Esophagus muscularis mucosa (tissue), 4 donors: ENCODE data around the gene RNF157. TPM values are rescaled to one million over a fixed set of nuclear protein-coding genes. Genes with fewer than 3 reads are reported as not detected.

Source experiments
- DNase-seq: peaks from one replicate; pipeline ENCODE4 v3.0.0-alpha.2; 2017; ENCODE audit errors: extremely low spot score
- H3K27ac ChIP-seq, 4 donors: fragments of 200-600 bp; sonication (generic); replicated peaks in 1 of 4; 1 replicate in 3 of 4; 2 replicates in 1 of 4; pipeline ENCODE4 v1.5.1; 2016 to 2019; ENCODE audit warnings: mild to moderate bottlenecking in 1 of 4
- H3K27me3 ChIP-seq, 4 donors: fragments of 200-600 bp; sonication (generic); one replicate each; pipeline versions ENCODE4 v1.5.1 to v1.6.0; 2016 to 2019
- H3K36me3 ChIP-seq, 4 donors: fragments of 200-600 bp; sonication (generic); one replicate each; pipeline ENCODE4 v1.5.1; 2016 to 2019
- H3K4me1 ChIP-seq, 4 donors: fragments of 200-600 bp; sonication (generic); one replicate each; pipeline ENCODE4 v1.5.1; 2016 to 2019
- H3K4me3 ChIP-seq, 4 donors: fragments of 200-600 bp; sonication (generic); 1 replicate in 2 of 4; 2 replicates in 2 of 4; pipeline ENCODE4 v1.5.1; 2016 to 2019; ENCODE audit warnings: mild to moderate bottlenecking in 4 of 4, moderate library complexity in 1 of 4
- H3K9me3 ChIP-seq, 4 donors: fragments of 200-600 bp; sonication (generic); 1 replicate in 3 of 4; 2 replicates in 1 of 4; pipeline ENCODE4 v1.5.1; 2016 to 2019
- EP300 ChIP-seq: sonication (generic); formaldehyde crosslinking; IDR thresholded peaks from one replicate; pipeline ENCODE4 v1.6.1; 2017; ENCODE audit warnings: antibody characterized with exemption
- POLR2A ChIP-seq: fragments of 450-650 bp; IDR thresholded peaks from one replicate; pipeline ENCODE4 v1.6.1; 2017; ENCODE audit warnings: antibody characterized with exemption, moderate library complexity, mild to moderate bottlenecking, low read depth
- POLR2AphosphoS5 ChIP-seq, 2 donors: sonication (generic); formaldehyde crosslinking; IDR thresholded peaks; one replicate each; pipeline ENCODE4 v1.6.1; 2017; ENCODE audit warnings: antibody characterized with exemption in 2 of 2
- WGBS: methylation state at CpG from one replicate; pipeline ENCODE4 v1.1.5; 2018; 5-methylcytosine and 5-hydroxymethylcytosine counted together
- intact Hi-C: fragments of 100-400 bp; cut with DNase I; formaldehyde crosslinking; loops from one replicate; pipeline ENCODE4 v1.15.1; 2023
- total RNA-seq, 4 donors: library from RNA; depleted of rRNA; stranded (reverse); fragments of >200 nt; gene quantifications; one replicate each; pipeline versions ENCODE4 v1.1.0 to v1.2.1, GENCODE V29; 2016
- TF ChIP-seq, protein P1 (sequence below), 3 experiments: fragments of 200-600 bp in 2 of 3; fragments of 450-650 bp in 1 of 3; sonication (generic) in 2 of 3; IDR thresholded peaks; one replicate each; pipeline ENCODE4 v1.5.1; 2017 to 2019; ENCODE audit warnings: antibody characterized with exemption in 3 of 3, mild to moderate bottlenecking in 2 of 3, moderate library complexity in 1 of 3

The RNF157 gene
- total RNA-seq, 4 donors from 2014 or later, result 2.1 to 8.1 (median 4.8) TPM

DNA sequence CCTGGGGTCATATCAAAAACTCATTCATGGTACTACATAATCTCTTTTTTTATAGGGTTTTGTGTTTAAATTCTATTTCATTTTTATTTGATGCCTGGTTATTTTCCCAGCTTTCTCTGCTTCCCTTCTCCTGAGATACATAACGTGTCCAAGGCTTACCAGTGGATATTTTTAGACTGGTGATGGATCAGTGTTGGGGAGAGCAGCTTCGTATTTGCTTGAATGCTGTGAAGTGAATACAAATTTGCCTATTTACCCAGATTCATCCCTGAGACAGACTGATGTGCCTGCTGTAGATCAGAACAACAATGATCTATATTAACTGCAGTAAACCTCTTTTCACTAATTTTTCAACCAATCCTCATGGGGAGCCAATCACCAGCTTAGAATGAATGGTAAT, 56.0 kb downstream of the RNF157 start:
- no peak for DNase-seq
- Histone ChIP-seq H3K36me3 (no peaks in the 10 kb centered on the region), H3K27me3 (peaks cover 0 to 4% (median 0%) of the 10 kb centered on the region in 4 donors), H3K4me1 (peaks cover 0 to 8% (median 6%) of the 10 kb centered on the region in 4 donors), H3K4me3 (no peak overlapping the region), H3K27ac (no peak overlapping the region), H3K9me3 (no peaks in the 10 kb centered on the region)
- intact Hi-C loops, result loop anchor here (5.0 kb wide), 1 partner anchor 93 kb away; no protein-coding TSS in a partner anchor
- WGBS, result 58% methylated on average over 2 of the region's 2 CpGs
- TF ChIP-seq POLR2A, result no peak

DNA sequence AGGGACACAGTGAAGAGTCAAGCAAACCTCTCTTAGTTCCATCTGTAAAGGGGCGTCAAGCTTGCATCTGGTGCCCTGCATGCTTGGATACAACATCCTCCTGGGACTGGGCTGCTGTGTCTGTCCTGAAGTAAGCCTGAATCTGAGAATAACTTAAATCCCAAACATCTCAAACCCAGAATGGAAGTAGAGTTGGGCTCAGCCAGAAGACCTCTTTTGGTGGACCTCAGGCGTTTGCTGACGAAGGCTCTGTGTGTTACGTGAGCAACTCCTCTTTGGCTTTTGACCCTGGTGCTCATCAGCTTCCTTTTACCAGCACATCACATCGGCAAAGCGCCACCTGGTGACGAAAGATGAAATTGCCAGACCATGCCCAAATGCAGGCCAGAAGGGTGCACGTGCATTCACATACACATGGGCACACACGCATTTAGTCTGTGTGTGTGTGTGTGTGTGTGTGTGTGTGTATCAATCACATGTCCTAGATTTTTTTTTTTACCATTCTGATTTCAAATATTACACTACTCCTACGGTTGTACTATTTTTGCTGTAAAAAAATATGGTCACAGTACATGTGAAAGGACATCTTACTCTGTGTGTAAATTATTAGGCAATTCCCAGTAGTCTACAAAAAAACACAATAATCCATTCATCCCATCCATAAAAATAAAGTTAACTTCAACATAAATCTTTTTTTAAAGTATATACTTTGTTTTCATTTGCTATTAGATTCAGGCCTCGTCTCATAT, 58.1 kb downstream of the RNF157 start:
- TF ChIP-seq POLR2A, result no peak
- TF ChIP-seq POLR2AphosphoS5 (IDR thresholded peaks at IDR 0.05), result peak in 1 of 2 donors; percentile 68
- TF ChIP-seq, protein P1, sequence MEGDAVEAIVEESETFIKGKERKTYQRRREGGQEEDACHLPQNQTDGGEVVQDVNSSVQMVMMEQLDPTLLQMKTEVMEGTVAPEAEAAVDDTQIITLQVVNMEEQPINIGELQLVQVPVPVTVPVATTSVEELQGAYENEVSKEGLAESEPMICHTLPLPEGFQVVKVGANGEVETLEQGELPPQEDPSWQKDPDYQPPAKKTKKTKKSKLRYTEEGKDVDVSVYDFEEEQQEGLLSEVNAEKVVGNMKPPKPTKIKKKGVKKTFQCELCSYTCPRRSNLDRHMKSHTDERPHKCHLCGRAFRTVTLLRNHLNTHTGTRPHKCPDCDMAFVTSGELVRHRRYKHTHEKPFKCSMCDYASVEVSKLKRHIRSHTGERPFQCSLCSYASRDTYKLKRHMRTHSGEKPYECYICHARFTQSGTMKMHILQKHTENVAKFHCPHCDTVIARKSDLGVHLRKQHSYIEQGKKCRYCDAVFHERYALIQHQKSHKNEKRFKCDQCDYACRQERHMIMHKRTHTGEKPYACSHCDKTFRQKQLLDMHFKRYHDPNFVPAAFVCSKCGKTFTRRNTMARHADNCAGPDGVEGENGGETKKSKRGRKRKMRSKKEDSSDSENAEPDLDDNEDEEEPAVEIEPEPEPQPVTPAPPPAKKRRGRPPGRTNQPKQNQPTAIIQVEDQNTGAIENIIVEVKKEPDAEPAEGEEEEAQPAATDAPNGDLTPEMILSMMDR (IDR thresholded peaks at IDR 0.05), result peak; percentile 82 to 91 (median 90)
- Histone ChIP-seq H3K4me1 (peaks cover 0 to 8% (median 6%) of the 10 kb centered on the region in 4 donors), H3K27me3 (no peaks in the 10 kb centered on the region), H3K9me3 (no peaks in the 10 kb centered on the region), H3K36me3 (no peaks in the 10 kb centered on the region), H3K27ac (no peak overlapping the region), H3K4me3 (no peak overlapping the region)
- DNase-seq, result peak; percentile 98
- intact Hi-C loops, result loop anchor here (1.0 to 5.0 kb wide), 2 partner anchors 61 to 95 kb away; no protein-coding TSS in a partner anchor
- 11% methylated on average over 11 of the region's 11 CpGs for WGBS

DNA sequence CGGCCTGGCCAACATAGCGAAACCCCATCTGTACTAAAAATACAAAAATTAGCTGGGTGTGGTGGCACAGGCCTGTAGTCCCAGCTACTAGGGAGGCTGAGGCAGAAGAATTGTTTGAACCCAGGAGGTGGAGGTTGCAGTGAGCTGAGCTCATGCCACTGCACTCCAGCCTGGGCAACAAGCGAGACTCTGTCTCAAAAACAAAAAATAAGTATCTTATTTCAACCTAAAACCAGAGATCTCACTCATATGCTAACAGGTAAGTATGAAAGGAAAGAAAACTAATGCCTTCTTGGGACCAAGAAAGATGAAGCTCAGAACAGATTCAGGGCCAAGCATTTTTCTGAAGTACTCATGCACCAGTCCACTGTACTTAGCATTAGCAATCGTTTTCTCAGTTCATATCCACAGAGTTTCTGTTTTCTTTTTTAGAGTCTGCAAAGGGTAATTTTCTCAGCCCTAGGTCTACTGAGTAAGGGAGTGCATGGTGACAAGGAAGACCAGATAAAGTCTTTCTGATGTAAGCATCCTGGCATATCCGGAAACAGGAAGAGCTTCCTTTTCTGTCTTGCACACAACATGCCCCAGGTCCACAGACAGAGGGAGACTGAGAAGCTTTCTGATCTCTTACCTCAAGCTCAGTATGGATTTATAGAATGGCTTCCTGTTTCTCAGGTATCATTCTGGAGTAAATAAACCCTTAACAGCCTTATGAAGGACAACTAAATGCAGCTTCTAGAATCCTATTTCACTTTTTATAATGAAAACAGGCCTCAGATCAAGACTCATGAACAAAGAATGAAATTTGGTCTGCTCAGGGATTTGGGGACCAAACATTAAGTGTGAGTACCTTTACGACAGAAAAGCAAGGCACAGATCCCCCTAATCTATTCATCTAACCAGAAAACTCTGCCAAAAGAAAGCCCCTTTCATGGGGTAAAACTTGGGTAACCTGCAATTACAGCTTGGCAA, 60.5 kb downstream of the RNF157 start:
- Histone ChIP-seq H3K4me1 (peaks cover 0 to 8% (median 6%) of the 10 kb centered on the region in 4 donors), H3K27me3 (no peaks in the 10 kb centered on the region), H3K27ac (no peak overlapping the region), H3K4me3 (no peak overlapping the region), H3K36me3 (no peaks in the 10 kb centered on the region), H3K9me3 (no peaks in the 10 kb centered on the region)
- no peak for DNase-seq
- TF ChIP-seq EP300 (no peak), POLR2A (no peak), POLR2AphosphoS5 (IDR thresholded peaks at IDR 0.05) (no peak)
- TF ChIP-seq, protein P1 (IDR thresholded peaks at IDR 0.05), result no peak
- intact Hi-C loops, result loop anchor here (5.0 kb wide), 1 partner anchor 98 kb away; no protein-coding TSS in a partner anchor
- WGBS, result 84% methylated on average over 6 of the region's 6 CpGs

DNA sequence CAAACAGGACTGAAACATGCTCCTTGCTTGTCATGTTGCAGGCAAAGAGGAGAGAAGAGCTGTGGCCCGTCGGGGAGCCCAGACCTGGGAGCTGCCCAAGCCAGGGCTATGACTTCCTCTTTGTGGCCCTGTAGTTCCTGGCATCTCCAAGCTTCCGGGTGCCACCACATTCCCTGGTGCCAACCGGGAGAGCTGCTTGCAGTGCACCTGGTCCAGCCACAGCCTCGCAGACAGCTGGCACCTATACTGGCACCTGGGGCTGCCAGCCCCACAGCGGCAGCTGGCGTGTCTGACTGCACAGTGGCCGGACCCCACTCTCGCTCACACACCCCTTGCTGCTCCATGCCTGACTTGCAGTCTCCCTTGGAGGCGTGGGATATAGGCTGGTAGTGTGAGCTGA, 62.2 kb downstream of the RNF157 start:
- intact Hi-C loops, result no loop called here
- H3K4me1 ChIP-seq, result peaks cover 0 to 8% (median 6%) of the 10 kb centered on the region in 4 donors
- WGBS, result 91% methylated on average over 10 of the region's 10 CpGs
- H3K27ac ChIP-seq, result no peak overlapping the region
- no peaks in the 10 kb centered on the region for H3K36me3 ChIP-seq
- H3K27me3 ChIP-seq, result no peaks in the 10 kb centered on the region
- H3K9me3 ChIP-seq, result no peaks in the 10 kb centered on the region
- TF ChIP-seq, protein P1 (IDR thresholded peaks at IDR 0.05), result no peak
- no peak for TF ChIP-seq EP300
- no peak overlapping the region for H3K4me3 ChIP-seq
- no peak for DNase-seq
